Thyroid gland (tissue), 4 donors: ENCODE data around the gene GGNBP2. TPM values are rescaled to one million over a fixed set of nuclear protein-coding genes. Genes with fewer than 3 reads are reported as not detected.

ENCODE experiments used
- DNase-seq, 2 donors: peaks; one replicate each; pipeline ENCODE4 v3.0.0-alpha.2; 2019
- H3K27ac ChIP-seq, 3 donors: fragments of 200-600 bp; sonication (generic); 1 replicate in 2 of 3; 2 replicates in 1 of 3; pipeline ENCODE4 v1.5.1; 2016 to 2019; ENCODE audit warnings: mild to moderate bottlenecking in 1 of 3, moderate library complexity in 1 of 3
- H3K27me3 ChIP-seq: fragments of 200-600 bp; sonication (generic); one replicate; pipeline ENCODE4 v1.5.1; 2019
- H3K36me3 ChIP-seq, 2 donors: fragments of 200-600 bp; sonication (generic); one replicate each; pipeline ENCODE4 v1.5.1; 2016 to 2019
- H3K4me1 ChIP-seq, 2 donors: fragments of 200-600 bp; sonication (generic); one replicate each; pipeline ENCODE4 v1.5.1; 2017 to 2019
- H3K4me3 ChIP-seq, 3 donors: fragments of 200-600 bp; sonication (generic); replicated peaks in 1 of 3; 1 replicate in 2 of 3; 2 replicates in 1 of 3; pipeline ENCODE4 v1.5.1; 2016; ENCODE audit warnings: mild to moderate bottlenecking in 1 of 3
- H3K9me3 ChIP-seq: fragments of 200-600 bp; sonication (generic); one replicate; pipeline ENCODE4 v1.5.1; 2017
- CTCF ChIP-seq, 6 experiments: fragments of 200-600 bp in 3 of 6; fragments of 450-650 bp in 3 of 6; sonication (generic) in 3 of 6; IDR thresholded peaks; one replicate each; pipeline ENCODE4 v1.5.1; 2016 to 2019; ENCODE audit warnings: antibody characterized with exemption in 6 of 6, mild to moderate bottlenecking in 2 of 6, inconsistent platforms in 1 of 6, moderate library complexity in 1 of 6
- POLR2A ChIP-seq, 2 donors: fragments of 450-650 bp; IDR thresholded peaks; one replicate each; pipeline ENCODE4 v1.6.1; 2017; ENCODE audit warnings: antibody characterized with exemption in 2 of 2, mild to moderate bottlenecking in 2 of 2, moderate library complexity in 1 of 2
- WGBS, 2 donors: methylation state at CpG; one replicate each; pipeline ENCODE4 v1.1.5; 2017; 5-methylcytosine and 5-hydroxymethylcytosine counted together
- intact Hi-C: fragments of 100-400 bp; cut with DNase I; formaldehyde crosslinking; loops from one replicate; pipeline ENCODE4 v1.15.1; 2023
- total RNA-seq, 4 donors: library from RNA; depleted of rRNA; stranded (reverse); fragments of >200 nt; gene quantifications; one replicate each; pipeline ENCODE4 v1.2.3, GENCODE V29; 2016

Gene GGNBP2
- total RNA-seq: 10 to 100 TPM; 47.3 to 74.1 (median 58.0) TPM

- TF ChIP-seq CTCF (IDR thresholded peaks at IDR 0.05) (no peak), POLR2A (IDR thresholded peaks at IDR 0.05) (peak; percentile 50 to 71)
- H3K4me3 ChIP-seq: peak within 1 kb of the TSS; percentile 57 to 97 (median 94)
- peaks cover 32 to 39% of the 10 kb centered on the region in 2 donors for H3K4me1 ChIP-seq
- no peaks in the 10 kb centered on the region for H3K9me3 ChIP-seq
- no peaks in the 10 kb centered on the region for H3K36me3 ChIP-seq
- no peaks in the 10 kb centered on the region for H3K27me3 ChIP-seq
- peak; percentile 88 to 93 for DNase-seq
- 0% methylated on average over 37 to 42 of the region's 71 CpGs for WGBS, 2 donors
- intact Hi-C loops: loop anchor here (5.0 kb wide), 1 partner anchor 48 kb away; the partner anchor contains the start of gene DHRS11
- H3K27ac ChIP-seq: peak within 1 kb of the TSS; percentile 97 to 100 (median 99)
These were observed at the start of gene GGNBP2 for GRCh38 chr17:36544307-36545076. GGNBP2 (plus strand) TSS chr17:36544919; CDS start chr17:36545725, 806 bp downstream.

GRCh38 chr17:36495076-36495578 is 49.6 kb upstream of the GGNBP2 start:
- Histone ChIP-seq H3K4me1 (no peaks in the 10 kb centered on the region), H3K4me3 (no peak overlapping the region), H3K36me3 (peaks cover 46 to 48% of the 10 kb centered on the region in 2 donors), H3K27me3 (no peaks in the 10 kb centered on the region), H3K27ac (no peak overlapping the region), H3K9me3 (no peaks in the 10 kb centered on the region)
- WGBS, 2 donors: 66 to 71% methylated on average over 3 of the region's 3 CpGs
- no peak for DNase-seq
- TF ChIP-seq CTCF (IDR thresholded peaks at IDR 0.05) (no peak), POLR2A (IDR thresholded peaks at IDR 0.05) (no peak)
- intact Hi-C loops: no loop called here

DNA sequence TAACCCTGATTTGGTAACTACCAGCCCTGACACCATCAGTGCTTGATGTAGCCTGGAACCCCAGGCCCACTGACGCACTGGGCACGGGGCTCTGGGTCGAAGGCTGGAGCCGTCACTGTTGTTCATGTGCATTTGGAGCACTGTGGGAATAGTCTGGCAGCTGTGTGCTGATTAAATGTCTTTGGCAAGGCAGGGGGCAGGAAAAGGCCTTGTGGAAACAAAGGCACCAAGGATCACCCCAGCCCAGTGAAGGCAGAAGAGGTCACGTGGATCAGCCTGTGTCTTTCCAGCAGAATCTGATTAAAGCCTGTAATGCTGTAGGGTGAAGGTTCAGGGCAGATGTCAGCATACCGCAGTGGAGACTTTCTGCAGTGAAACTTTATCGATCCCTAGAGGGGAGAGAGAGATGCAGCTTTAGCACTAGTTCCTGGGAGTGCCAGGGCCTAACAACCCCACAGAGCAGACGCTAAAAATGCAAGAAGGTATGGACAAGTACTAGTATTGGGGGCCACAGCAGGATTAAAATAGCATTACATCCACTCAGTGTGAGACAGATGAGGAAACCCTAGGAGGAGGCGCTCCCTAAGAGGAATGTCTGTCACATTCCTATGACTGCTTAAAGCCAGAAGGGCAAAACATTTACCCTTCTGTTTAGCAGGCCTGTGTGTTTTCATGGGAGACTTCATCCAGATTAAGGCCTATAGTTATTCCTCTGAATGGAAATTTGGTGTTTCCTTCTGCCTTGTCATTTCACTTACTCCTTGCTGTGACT is 48.5 kb upstream of the GGNBP2 start:
- H3K4me1 ChIP-seq: no peaks in the 10 kb centered on the region
- no peak for DNase-seq
- H3K9me3 ChIP-seq: no peaks in the 10 kb centered on the region
- H3K4me3 ChIP-seq: no peak overlapping the region
- no peak for TF ChIP-seq CTCF (IDR thresholded peaks at IDR 0.05)
- no peak for TF ChIP-seq POLR2A (IDR thresholded peaks at IDR 0.05)
- intact Hi-C loops: no loop called here
- 93 to 98% methylated on average over 9 of the region's 9 CpGs for WGBS, 2 donors
- no peaks in the 10 kb centered on the region for H3K27me3 ChIP-seq
- H3K36me3 ChIP-seq: peaks cover 46 to 48% of the 10 kb centered on the region in 2 donors
- no peak overlapping the region for H3K27ac ChIP-seq

DNA sequence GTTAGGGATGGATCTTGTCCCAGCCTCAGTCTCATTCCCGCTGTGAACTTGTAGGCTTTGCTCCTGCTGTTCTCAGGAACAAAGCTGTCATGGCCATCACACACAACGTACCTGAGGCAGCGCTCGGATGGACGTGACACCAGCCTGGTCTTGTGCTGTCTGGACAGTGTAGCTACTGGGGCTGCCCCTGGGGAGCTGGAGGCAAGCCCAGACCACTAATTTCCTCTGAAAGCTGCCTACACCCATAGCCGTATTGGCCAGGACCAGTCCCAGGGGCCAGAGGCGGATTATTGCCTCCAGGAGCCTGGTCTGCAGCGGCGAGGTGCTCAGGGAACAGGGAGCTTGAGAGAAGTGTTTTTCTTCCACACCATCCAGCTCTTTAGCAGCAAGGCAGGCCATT is 46.6 kb upstream of the GGNBP2 start:
- TF ChIP-seq CTCF (IDR thresholded peaks at IDR 0.05) (no peak), POLR2A (IDR thresholded peaks at IDR 0.05) (no peak)
- H3K27me3 ChIP-seq: no peaks in the 10 kb centered on the region
- 86 to 89% methylated on average over 8 to 9 of the region's 9 CpGs for WGBS, 2 donors
- no peak overlapping the region for H3K4me3 ChIP-seq
- intact Hi-C loops: no loop called here
- no peaks in the 10 kb centered on the region for H3K9me3 ChIP-seq
- DNase-seq: no peak
- no peaks in the 10 kb centered on the region for H3K4me1 ChIP-seq
- peaks cover 41 to 44% of the 10 kb centered on the region in 2 donors for H3K36me3 ChIP-seq
- no peak overlapping the region for H3K27ac ChIP-seq
